Retinal pigment epithelial cell (primary cell): ENCODE results near the gene NFATC2.

Experiments used
- DNase-seq: peaks from one replicate; pipeline ENCODE4 v3.0.0-alpha.2; 2010; ENCODE audit warnings: low read depth
- H3K4me3 ChIP-seq: 2 replicates; pipeline ENCODE4 v1.5.1; 2011; ENCODE audit warnings: mild to moderate bottlenecking, low read length, control low read depth, moderate library complexity
- CTCF ChIP-seq: conservative IDR thresholded peaks from 2 replicates; pipeline ENCODE4 v1.5.1; 2011; ENCODE audit warnings: low read depth, low read length, control low read depth, inconsistent platforms

NFATC2 gene

DNA sequence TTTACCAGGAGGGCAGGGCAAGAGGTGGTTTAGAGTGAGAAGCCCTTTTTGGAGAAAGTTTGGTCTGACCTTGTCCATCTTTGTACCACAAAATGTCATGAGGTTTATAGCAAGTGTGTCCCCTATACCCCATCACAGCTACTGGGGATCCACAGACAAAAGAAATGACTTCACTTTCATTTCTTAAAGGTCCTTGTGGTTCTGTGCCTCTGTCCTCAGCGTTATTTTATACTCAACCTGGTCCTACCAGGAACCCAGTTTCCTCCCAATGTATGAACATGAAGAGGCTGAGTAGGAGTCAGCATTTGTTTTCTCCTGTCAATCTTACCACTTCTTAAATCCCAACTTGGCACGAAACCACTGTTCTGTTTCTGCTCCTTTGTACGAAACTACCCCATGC lies 157.6 kb downstream of the NFATC2 start:
- no peak overlapping the region for H3K4me3 ChIP-seq
- DNase-seq, result no peak
- no peak for TF ChIP-seq CTCF

DNA sequence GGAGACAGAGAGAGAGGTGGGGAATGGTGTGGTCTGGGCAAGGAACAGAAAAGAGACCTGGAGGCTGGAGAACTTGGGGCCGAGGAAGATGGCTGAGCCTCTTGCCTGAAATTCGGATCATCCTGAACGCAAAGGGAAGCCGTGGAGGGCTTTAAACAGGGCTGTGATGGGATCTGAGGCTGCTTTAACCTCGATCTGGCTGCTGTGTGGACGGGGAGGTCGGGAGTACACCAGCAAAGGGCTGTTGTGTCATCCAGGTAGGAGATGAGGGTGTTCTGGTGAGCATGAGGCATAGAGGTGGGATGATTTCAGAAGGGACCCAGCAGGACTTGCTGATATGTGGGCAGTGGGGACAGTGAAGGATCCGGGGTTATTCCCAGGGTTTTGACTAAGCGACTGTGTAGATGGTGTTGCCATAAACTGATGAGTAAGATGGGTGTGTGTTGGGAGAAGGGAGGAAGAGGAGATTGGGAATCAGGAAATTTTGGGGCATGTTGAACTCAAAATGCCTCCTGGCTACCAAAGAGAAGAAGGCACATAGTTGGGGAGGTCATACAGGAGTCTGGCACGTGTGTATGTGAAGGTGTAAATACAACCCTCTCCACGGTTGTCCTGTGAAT lies 158.5 kb downstream of the NFATC2 start:
- TF ChIP-seq CTCF, result no peak
- no peak overlapping the region for H3K4me3 ChIP-seq
- no peak for DNase-seq

- DNase-seq, result no peak
- TF ChIP-seq CTCF, result no peak
- H3K4me3 ChIP-seq, result no peak overlapping the region
Measured at GRCh38 chr20:51382986-51383821, 159.3 kb downstream of the NFATC2 start.

- DNase-seq, result no peak
- no peak for TF ChIP-seq CTCF
- no peak overlapping the region for H3K4me3 ChIP-seq
Measured at GRCh38 chr20:51382111-51382985, 160.2 kb downstream of the NFATC2 start.

GRCh38 chr20:51381557-51381956 lies 161.0 kb downstream of the NFATC2 start:
- H3K4me3 ChIP-seq, result no peak overlapping the region
- no peak for TF ChIP-seq CTCF

GRCh38 chr20:51380401-51381385 lies 161.8 kb downstream of the NFATC2 start:
- no peak for DNase-seq
- H3K4me3 ChIP-seq, result no peak overlapping the region
- TF ChIP-seq CTCF, result no peak

More at GRCh38 chr20:51381557-51381956, 161.0 kb downstream of the NFATC2 start:
- no peak for DNase-seq
